Body of pancreas (tissue), 4 donors: ENCODE results near the gene FOXL1.

Experiments
- CTCF ChIP-seq, 7 experiments: fragments of 450-650 bp in 4 of 7; fragments of 200-600 bp in 3 of 7; sonication (generic) in 3 of 7; IDR thresholded peaks; one replicate each; pipeline ENCODE4 v1.5.1; 2016 to 2019; ENCODE audit warnings: antibody characterized with exemption in 7 of 7
- POLR2A ChIP-seq, 3 donors: fragments of 450-650 bp; IDR thresholded peaks; one replicate each; pipeline ENCODE4 v1.6.1; 2016; ENCODE audit warnings: antibody characterized with exemption in 3 of 3, mild to moderate bottlenecking in 2 of 3

GRCh38 chr16:86554917-86555703 is 23.2 kb upstream of the FOXL1 start, which contains the start of gene MTHFSD:
- TF ChIP-seq CTCF (IDR thresholded peaks at IDR 0.05) (no peak), POLR2A (IDR thresholded peaks at IDR 0.05) (peak in 2 of 3 donors; percentile 72 to 73)
